WERI-Rb-1 (cell line): ENCODE data around the gene NEK7.

Experiments used
- DNase-seq: peaks from one replicate; pipeline ENCODE4 v3.0.0-alpha.2; 2020
- H3K27ac ChIP-seq: fragments of 250-450 bp; sonication (Bioruptor Pico); 2 replicates; pipeline ENCODE4 v1.5.1; 2020; ENCODE audit warnings: mild to moderate bottlenecking, moderate library complexity
- H3K27me3 ChIP-seq: fragments of 250-450 bp; sonication (Bioruptor Pico); 2 replicates; pipeline ENCODE4 v1.5.1; 2021; ENCODE audit warnings: mild to moderate bottlenecking, low read depth, moderate library complexity; ENCODE audit not compliant: insufficient read depth, severe bottlenecking
- H3K36me3 ChIP-seq: fragments of 250-450 bp; sonication (Bioruptor Pico); 2 replicates; pipeline ENCODE4 v1.5.1; 2020; ENCODE audit warnings: mild to moderate bottlenecking, moderate library complexity
- H3K4me3 ChIP-seq: 2 replicates; pipeline ENCODE4 v1.5.1; 2011; ENCODE audit warnings: low read depth, mild to moderate bottlenecking, control low read depth, low read length
- H3K9me3 ChIP-seq: fragments of 250-450 bp; sonication (Bioruptor Pico); 2 replicates; pipeline ENCODE4 v1.5.1; 2021; ENCODE audit warnings: mild to moderate bottlenecking, moderate library complexity; ENCODE audit not compliant: severe bottlenecking
- CTCF ChIP-seq: IDR thresholded peaks from 2 replicates; pipeline ENCODE4 v1.5.1; 2011; ENCODE audit warnings: low read depth, mild to moderate bottlenecking, control low read depth, inconsistent platforms, low read length

The NEK7 gene

GRCh38 chr1:198255784-198256183 is 99.0 kb downstream of the NEK7 start:
- no peak for TF ChIP-seq CTCF
- H3K9me3 ChIP-seq, result no peaks in the 10 kb centered on the region
- H3K36me3 ChIP-seq, result peaks cover 6% of the 10 kb centered on the region
- no peak overlapping the region for H3K4me3 ChIP-seq
- no peak overlapping the region for H3K27ac ChIP-seq
- DNase-seq, result no peak
- H3K27me3 ChIP-seq, result no peaks in the 10 kb centered on the region

- no peak overlapping the region for H3K4me3 ChIP-seq
- TF ChIP-seq CTCF, result no peak
These were observed 101.7 kb downstream of the NEK7 start for GRCh38 chr1:198258491-198258890.

GRCh38 chr1:198259333-198260074 is 102.7 kb downstream of the NEK7 start:
- TF ChIP-seq CTCF, result no peak
- no peaks in the 10 kb centered on the region for H3K27me3 ChIP-seq
- H3K4me3 ChIP-seq, result no peak overlapping the region
- H3K27ac ChIP-seq, result no peak overlapping the region
- no peaks in the 10 kb centered on the region for H3K9me3 ChIP-seq
- no peak for DNase-seq
- H3K36me3 ChIP-seq, result peaks cover 1% of the 10 kb centered on the region

More at GRCh38 chr1:198258491-198258890, 101.7 kb downstream of the NEK7 start:
- Histone ChIP-seq H3K27ac (no peak overlapping the region), H3K27me3 (no peaks in the 10 kb centered on the region), H3K9me3 (no peaks in the 10 kb centered on the region), H3K36me3 (peaks cover 6% of the 10 kb centered on the region)
- no peak for DNase-seq

- no peak for TF ChIP-seq CTCF
- DNase-seq, result no peak
- H3K27ac ChIP-seq, result no peak overlapping the region
- H3K9me3 ChIP-seq, result no peaks in the 10 kb centered on the region
- H3K27me3 ChIP-seq, result no peaks in the 10 kb centered on the region
- H3K36me3 ChIP-seq, result no peaks in the 10 kb centered on the region
- no peak overlapping the region for H3K4me3 ChIP-seq
These were observed 105.1 kb downstream of the NEK7 start for GRCh38 chr1:198261886-198262285.

GRCh38 chr1:198263186-198263585 is 106.4 kb downstream of the NEK7 start:
- no peak for DNase-seq
- no peak for TF ChIP-seq CTCF

GRCh38 chr1:198264282-198264681 is 107.5 kb downstream of the NEK7 start:
- Histone ChIP-seq H3K27ac (no peak overlapping the region), H3K9me3 (no peaks in the 10 kb centered on the region), H3K36me3 (no peaks in the 10 kb centered on the region), H3K27me3 (no peaks in the 10 kb centered on the region), H3K4me3 (no peak overlapping the region)
- TF ChIP-seq CTCF, result no peak
- no peak for DNase-seq

More at GRCh38 chr1:198263186-198263585, 106.4 kb downstream of the NEK7 start:
- no peaks in the 10 kb centered on the region for H3K36me3 ChIP-seq
- H3K9me3 ChIP-seq, result no peaks in the 10 kb centered on the region
- no peak overlapping the region for H3K4me3 ChIP-seq
- no peak overlapping the region for H3K27ac ChIP-seq
- H3K27me3 ChIP-seq, result no peaks in the 10 kb centered on the region
